Stimulated activated CD8-positive, alpha-beta memory T cell treated with anti-CD3 and anti-CD28 coated beads, Interleukin-7, amount 100 ng/mL, for 24 hours (primary cell): Measurements from ENCODE around the gene VWA5A.
"Not testable (repeated sequence)": the region's sequence is repeated elsewhere in the genome, so short reads cannot be mapped to it uniquely, and the experiment has no call there.

ENCODE experiments used
- DNase-seq: peaks from one replicate; pipeline ENCODE4 v3.0.0-alpha.2; 2020; ENCODE audit warnings: low read depth

The VWA5A gene

GRCh38 chr11:124094731-124095130, 20.5 kb upstream of the VWA5A start:
- DNase-seq: no peak

DNA sequence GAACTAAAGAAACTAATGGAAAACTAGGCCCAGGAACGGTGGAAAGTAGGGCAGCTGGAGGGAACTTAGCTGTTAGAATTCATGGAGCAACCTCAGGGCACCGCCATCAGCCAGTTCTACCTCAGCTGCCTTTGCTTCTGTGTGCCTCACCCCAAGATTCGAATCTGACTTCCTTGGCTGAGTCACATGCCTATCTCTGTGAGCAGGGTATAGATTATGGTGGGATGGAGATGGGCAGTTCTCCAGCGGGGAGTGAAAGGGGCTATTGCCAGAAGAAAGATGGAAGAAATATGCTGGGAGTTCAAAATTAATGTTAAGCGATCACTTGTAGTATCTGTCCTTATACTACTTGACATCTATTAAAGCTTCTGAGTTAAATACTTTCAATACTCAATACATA, 18.9 kb upstream of the VWA5A start:
- no peak for DNase-seq

DNA sequence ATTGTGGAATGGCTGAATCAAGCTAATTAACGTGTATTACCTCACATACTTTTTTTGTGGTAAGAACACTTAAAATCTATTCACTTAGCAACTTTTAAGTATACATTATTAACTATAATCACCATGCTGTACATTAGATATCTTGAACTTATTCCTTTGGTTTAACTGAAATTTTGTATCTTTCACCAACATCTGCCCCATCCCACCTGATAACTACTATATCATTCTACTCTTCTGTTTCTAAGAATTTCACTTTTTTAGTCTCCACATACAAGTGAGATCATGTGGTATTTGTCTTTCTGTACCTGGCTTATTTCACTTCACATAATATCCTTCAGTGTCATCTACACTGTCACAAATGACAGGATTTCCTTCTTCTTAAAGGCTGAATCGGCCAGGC, 17.1 kb upstream of the VWA5A start:
- DNase-seq: no peak

- no peak for DNase-seq
Observed at GRCh38 chr11:124101737-124102136, 13.5 kb upstream of the VWA5A start.

- DNase-seq: no peak
Observed at GRCh38 chr11:124108156-124108555, 7.1 kb upstream of the VWA5A start.

- DNase-seq: no peak
Observed at GRCh38 chr11:124109377-124109776, 5.9 kb upstream of the VWA5A start.

- no peak for DNase-seq
Observed at GRCh38 chr11:124110201-124110600, 5.0 kb upstream of the VWA5A start.

GRCh38 chr11:124113890-124114289, 1.4 kb upstream of the VWA5A start:
- DNase-seq: no peak

DNA sequence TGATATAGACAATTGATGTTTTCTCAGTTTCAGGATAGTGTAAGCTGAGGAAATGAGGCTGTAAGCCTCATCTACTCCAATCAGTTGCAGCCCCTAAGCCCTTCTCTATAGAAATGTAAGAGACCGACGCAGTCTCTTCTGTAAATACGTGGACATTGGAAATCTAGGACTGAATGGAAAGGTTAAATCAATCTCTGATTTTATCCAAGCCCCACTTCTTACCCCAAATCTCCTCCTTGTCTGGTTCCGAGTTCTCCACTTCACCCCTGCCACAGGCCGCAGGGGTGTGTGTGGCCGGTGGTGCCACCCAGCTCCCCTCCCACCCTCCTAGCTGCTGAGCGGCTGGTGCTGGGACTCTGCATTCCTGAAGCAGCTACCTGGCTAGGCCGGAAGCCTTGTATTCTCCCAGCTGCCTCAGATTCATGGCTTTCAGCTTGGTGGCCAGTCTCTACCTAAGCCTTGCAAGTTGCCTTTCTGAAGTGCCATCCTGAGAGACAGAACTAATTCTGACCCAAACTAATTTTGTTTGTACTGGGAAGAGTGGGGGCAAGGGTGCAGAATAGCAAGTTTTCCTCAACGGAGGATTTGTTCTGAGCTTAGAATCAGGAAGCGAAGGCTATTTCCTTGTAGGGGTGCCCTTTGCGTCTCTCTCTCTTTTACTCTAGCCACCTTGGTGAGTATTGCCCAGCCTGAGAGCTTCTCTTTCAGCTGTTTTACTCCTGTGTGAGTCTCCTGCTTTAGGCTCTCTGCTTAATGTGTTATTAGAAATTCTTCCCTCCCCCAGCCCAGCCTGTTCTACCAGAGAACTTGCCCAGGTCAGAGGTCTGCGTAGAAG, 749 bp downstream of the VWA5A start:
- DNase-seq: no peak

GRCh38 chr11:124119103-124119502, 3.9 kb downstream of the VWA5A start:
- DNase-seq: no peak

DNA sequence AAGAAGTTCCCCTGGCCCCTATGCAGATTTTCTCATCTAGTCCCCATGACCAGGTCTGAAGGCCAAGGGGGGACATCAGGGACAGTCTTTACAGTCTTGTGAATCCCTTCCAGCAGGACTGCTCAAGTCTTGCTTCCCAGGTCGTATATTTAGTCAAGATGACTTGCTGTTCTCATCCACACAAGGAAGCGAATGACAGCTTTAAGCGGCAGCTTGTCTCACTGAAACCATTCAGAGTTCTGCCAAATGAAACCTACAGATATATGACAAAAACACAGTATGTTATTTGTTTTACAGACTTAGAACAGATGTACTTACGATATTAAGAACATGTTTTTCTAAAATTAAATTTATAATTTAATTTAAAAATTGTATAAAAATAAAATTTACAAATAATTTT, 5.6 kb downstream of the VWA5A start:
- DNase-seq: no peak

- no peak for DNase-seq
Observed at GRCh38 chr11:124122123-124122522, 6.9 kb downstream of the VWA5A start.

DNA sequence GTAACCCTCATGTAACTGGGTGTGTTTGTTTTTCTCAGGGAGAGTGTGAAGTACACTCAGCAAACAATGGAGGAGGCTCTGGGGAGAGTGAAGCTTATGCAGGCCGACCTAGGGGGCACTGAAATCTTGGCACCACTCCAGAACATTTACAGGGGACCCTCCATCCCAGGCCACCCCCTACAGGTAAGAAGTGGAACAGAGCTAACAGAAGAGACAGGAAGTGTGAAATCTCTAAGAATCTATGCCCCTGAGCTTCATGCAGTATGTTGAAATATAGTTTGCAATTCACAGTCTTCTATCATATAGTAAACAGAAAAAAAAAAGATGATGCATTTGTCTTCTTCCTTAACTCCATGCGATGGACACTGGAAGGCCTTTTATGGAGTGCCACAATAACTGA, 8.4 kb downstream of the VWA5A start:
- no peak for DNase-seq

DNA sequence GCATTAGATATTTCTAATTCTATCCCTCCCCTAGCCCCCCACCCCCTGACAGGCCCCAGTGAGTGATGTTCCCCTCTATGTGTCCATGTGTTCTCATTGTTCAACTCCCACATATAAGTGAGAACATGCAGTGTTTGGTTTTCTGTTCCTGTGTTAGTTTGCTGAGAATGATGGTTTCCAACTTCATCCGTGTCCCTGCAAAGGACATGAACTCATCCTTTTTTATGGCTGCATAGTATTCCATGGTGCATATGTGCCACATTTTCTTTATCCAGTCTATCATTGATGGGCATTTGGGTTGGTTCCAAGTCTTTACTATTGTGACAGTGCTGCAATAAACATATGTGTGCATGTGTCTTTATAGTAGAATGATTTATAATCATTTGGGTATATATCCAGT, 11.9 kb downstream of the VWA5A start:
- not testable (repeated sequence) for DNase-seq

GRCh38 chr11:124143034-124143433, 27.8 kb downstream of the VWA5A start:
- no peak for DNase-seq

- no peak for DNase-seq
Observed at GRCh38 chr11:124147951-124148350, 32.7 kb downstream of the VWA5A start.

- no peak for DNase-seq
Observed at GRCh38 chr11:124150684-124151083, 35.4 kb downstream of the VWA5A start.

DNA sequence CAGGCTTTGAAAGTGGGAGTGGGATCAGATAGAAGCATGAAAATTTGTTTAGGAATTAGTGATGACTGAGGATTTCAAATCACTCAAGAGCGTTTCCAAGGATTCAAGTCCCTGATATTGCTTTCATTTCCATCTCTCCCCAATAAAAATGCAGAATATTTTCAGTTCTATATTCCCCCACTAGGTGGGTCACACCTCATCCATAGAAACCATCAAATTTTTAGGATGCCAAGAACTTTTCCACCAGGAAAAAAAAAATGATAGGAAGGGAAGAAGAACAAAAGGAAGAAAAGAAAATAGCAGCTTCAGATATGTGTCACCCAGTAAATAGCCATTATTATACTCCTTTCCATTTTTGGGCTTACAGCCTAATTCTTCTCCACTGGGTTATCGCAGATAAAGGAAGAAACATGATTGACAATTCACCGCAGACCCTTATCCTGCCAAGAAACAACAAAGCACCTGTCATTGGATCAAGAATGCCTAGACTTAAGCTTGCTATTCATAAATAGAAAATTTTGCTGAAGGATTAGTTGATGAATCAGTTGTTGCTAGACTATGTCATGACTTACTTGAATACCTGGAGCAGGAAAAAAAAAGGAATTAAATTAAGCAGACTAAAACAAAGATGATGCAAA, 37.6 kb downstream of the VWA5A start:
- no peak for DNase-seq

- no peak for DNase-seq
Observed at GRCh38 chr11:124153821-124154220, 38.6 kb downstream of the VWA5A start.

DNA sequence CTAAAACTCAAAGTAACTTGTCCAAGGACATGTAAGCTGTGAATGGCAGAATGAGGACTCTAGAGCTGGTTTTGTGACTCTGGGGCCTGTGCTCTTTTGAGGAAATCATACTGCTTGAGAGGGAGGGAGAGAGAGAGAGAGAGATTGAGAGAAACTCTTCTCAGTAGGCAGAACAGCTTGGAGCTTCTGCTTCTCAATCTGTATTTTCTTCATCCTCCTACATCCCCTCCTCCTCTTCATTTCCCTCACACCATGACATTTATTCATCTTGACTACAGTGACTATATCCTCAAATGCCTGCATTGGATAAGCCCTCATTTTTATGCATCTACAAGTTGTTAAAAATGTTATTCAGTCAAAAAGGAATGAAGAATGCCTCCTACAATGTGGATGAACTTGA, 44.2 kb downstream of the VWA5A start:
- DNase-seq: no peak

GRCh38 chr11:124160986-124161385, 45.7 kb downstream of the VWA5A start:
- DNase-seq: no peak

DNA sequence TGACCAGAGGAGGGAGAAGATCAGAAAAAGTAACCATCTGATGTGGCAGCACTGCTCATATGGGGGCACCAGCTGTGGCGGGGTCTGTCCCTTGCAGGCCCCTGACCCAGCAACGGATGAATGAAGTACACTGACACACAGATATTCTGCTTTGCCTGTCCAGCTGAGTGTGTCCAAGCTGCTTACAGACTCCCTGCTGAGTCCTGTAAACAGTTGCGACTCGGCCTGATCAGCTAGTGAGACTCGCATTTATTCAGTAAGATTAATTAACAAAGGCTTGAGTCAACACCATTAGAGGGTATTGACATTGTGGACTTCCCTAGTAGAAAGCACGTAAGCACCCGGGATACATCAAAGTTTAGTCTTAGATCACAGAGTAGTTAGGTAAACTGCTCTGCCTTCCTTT, 52.6 kb downstream of the VWA5A start:
- no peak for DNase-seq

DNA sequence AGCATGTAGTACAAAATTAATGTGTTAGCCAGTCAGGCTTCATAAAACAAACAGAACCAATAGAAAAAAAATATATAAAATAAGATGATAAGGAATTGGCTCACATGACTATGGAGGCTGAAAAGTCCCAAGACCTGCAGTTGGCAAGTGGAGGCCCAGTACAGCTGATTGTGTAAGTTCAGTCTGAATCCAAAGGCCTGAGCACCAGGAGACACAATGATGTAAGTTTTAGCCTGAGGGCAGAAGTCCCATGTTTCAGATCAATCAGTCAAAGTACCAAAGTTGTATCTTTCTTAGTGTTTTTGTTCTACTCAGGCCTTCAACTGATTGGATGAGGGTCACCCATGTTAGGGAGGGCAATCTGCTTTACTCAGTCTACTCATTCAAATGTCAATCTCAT, 53.5 kb downstream of the VWA5A start:
- no peak for DNase-seq

DNA sequence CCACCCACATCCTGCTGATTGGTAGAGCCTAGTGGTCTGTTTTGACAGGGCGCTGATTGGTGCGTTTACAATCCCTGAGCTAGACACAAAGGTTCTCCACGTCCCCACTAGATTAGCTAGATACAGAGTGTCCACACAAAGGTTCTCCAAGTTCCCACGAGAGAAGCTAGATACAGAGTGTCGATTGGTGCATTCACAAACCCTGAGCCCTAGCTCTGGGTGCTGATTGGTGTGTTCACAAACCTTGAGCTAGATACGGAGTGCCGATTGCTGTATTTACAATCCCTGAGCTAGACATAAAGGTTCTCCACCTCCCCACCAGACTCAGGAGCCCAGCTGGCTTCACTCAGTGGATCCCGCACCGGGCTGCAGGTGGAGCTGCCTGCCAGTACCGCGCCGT, 55.1 kb downstream of the VWA5A start:
- not testable (repeated sequence) for DNase-seq
